Muscle layer of colon (tissue), 2 donors: ENCODE data around the gene MEGF8.
"Not testable (repeated sequence)": the region's sequence is repeated elsewhere in the genome, so short reads cannot be mapped to it uniquely, and the experiment has no call there.

ENCODE experiments used
- H3K27ac ChIP-seq: one replicate; pipeline ENCODE4 v1.7.0; 2013; ENCODE audit warnings: low read depth, mild to moderate bottlenecking, low read length, moderate library complexity
- H3K27me3 ChIP-seq, 2 donors: one replicate each; pipeline ENCODE4 v1.7.0; 2013; ENCODE audit warnings: low read length in 2 of 2, mild to moderate bottlenecking in 2 of 2; ENCODE audit not compliant: insufficient read depth in 2 of 2, control insufficient read depth in 1 of 2
- H3K36me3 ChIP-seq: one replicate; pipeline ENCODE4 v1.7.0; 2013; ENCODE audit warnings: mild to moderate bottlenecking, low read length; ENCODE audit not compliant: insufficient read depth
- H3K4me1 ChIP-seq: one replicate; pipeline ENCODE4 v1.7.0; 2013; ENCODE audit warnings: mild to moderate bottlenecking, low read length; ENCODE audit not compliant: insufficient read depth
- H3K4me3 ChIP-seq, 2 donors: one replicate each; pipeline ENCODE4 v1.7.0; 2013; ENCODE audit warnings: low read length in 2 of 2, low read depth in 1 of 2, mild to moderate bottlenecking in 1 of 2, moderate library complexity in 1 of 2
- H3K9ac ChIP-seq: one replicate; pipeline ENCODE4 v1.7.0; 2013; ENCODE audit warnings: low read length
- H3K9me3 ChIP-seq: one replicate; pipeline ENCODE4 v1.7.0; 2013; ENCODE audit warnings: mild to moderate bottlenecking, low read length
- donor health status: abdominal sarcoma.
- donor health status: Adenocarcinoma of cecum.

The MEGF8 gene

GRCh38 chr19:42335374-42335936 lies 10.0 kb downstream of the MEGF8 start:
- Histone ChIP-seq H3K9ac (no peak overlapping the region), H3K9me3 (no peaks in the 10 kb centered on the region), H3K4me3 (no peak overlapping the region), H3K27me3 (no peaks in the 10 kb centered on the region), H3K4me1 (no peaks in the 10 kb centered on the region), H3K36me3 (peaks cover 18% of the 10 kb centered on the region), H3K27ac (no peak overlapping the region)

GRCh38 chr19:42335971-42336370 lies 10.5 kb downstream of the MEGF8 start:
- H3K9me3 ChIP-seq = no peaks in the 10 kb centered on the region
- no peak overlapping the region for H3K4me3 ChIP-seq
- peaks cover 18% of the 10 kb centered on the region for H3K36me3 ChIP-seq
- H3K4me1 ChIP-seq = no peaks in the 10 kb centered on the region
- H3K9ac ChIP-seq = no peak overlapping the region
- no peaks in the 10 kb centered on the region for H3K27me3 ChIP-seq
- H3K27ac ChIP-seq = no peak overlapping the region

- H3K9ac ChIP-seq, H3K27me3 ChIP-seq, H3K9me3 ChIP-seq, H3K27ac ChIP-seq, H3K4me3 ChIP-seq, H3K4me1 ChIP-seq: not testable (repeated sequence)
- peaks cover 25% of the 10 kb centered on the region for H3K36me3 ChIP-seq
Observed at GRCh38 chr19:42339126-42339860, 13.9 kb downstream of the MEGF8 start.

- H3K27ac ChIP-seq, H3K4me1 ChIP-seq, H3K9me3 ChIP-seq, H3K27me3 ChIP-seq, H3K9ac ChIP-seq, H3K4me3 ChIP-seq: not testable (repeated sequence)
- peaks cover 20% of the 10 kb centered on the region for H3K36me3 ChIP-seq
Observed at GRCh38 chr19:42339922-42340321, 14.5 kb downstream of the MEGF8 start.

- H3K36me3 ChIP-seq = peaks cover 16% of the 10 kb centered on the region
- no peak overlapping the region for H3K9ac ChIP-seq
- no peak overlapping the region for H3K27ac ChIP-seq
- H3K4me1 ChIP-seq = no peaks in the 10 kb centered on the region
- H3K9me3 ChIP-seq = no peaks in the 10 kb centered on the region
- no peak overlapping the region for H3K4me3 ChIP-seq
- no peaks in the 10 kb centered on the region for H3K27me3 ChIP-seq
Observed at GRCh38 chr19:42343344-42344110, 18.1 kb downstream of the MEGF8 start.

- no peak overlapping the region for H3K27ac ChIP-seq
- no peak overlapping the region for H3K9ac ChIP-seq
- H3K4me3 ChIP-seq = no peak overlapping the region
- no peaks in the 10 kb centered on the region for H3K4me1 ChIP-seq
- H3K27me3 ChIP-seq = no peaks in the 10 kb centered on the region
- peaks cover 17% of the 10 kb centered on the region for H3K36me3 ChIP-seq
- no peaks in the 10 kb centered on the region for H3K9me3 ChIP-seq
Observed at GRCh38 chr19:42344336-42344893, 19.0 kb downstream of the MEGF8 start.

- no peak overlapping the region for H3K4me3 ChIP-seq
Observed at GRCh38 chr19:42345191-42345812, 19.9 kb downstream of the MEGF8 start.

GRCh38 chr19:42348211-42348610 lies 22.8 kb downstream of the MEGF8 start:
- Histone ChIP-seq H3K36me3 (peaks cover 34% of the 10 kb centered on the region), H3K4me1 (no peaks in the 10 kb centered on the region), H3K9ac (no peak overlapping the region), H3K27me3 (no peaks in the 10 kb centered on the region), H3K27ac (no peak overlapping the region), H3K9me3 (no peaks in the 10 kb centered on the region), H3K4me3 (no peak overlapping the region)

More at GRCh38 chr19:42345191-42345812, 19.9 kb downstream of the MEGF8 start:
- Histone ChIP-seq H3K27me3 (no peaks in the 10 kb centered on the region), H3K4me1 (no peaks in the 10 kb centered on the region), H3K9me3 (no peaks in the 10 kb centered on the region), H3K27ac (no peak overlapping the region), H3K9ac (no peak overlapping the region), H3K36me3 (peaks cover 24% of the 10 kb centered on the region)

- H3K4me1 ChIP-seq = no peaks in the 10 kb centered on the region
- no peaks in the 10 kb centered on the region for H3K9me3 ChIP-seq
- peaks cover 47% of the 10 kb centered on the region for H3K36me3 ChIP-seq
- H3K9ac ChIP-seq = no peak overlapping the region
- H3K4me3 ChIP-seq = no peak overlapping the region
- no peaks in the 10 kb centered on the region for H3K27me3 ChIP-seq
- H3K27ac ChIP-seq = no peak overlapping the region
Observed at GRCh38 chr19:42349378-42350107, 24.1 kb downstream of the MEGF8 start.

GRCh38 chr19:42350417-42350816 lies 25.0 kb downstream of the MEGF8 start:
- H3K36me3 ChIP-seq = peaks cover 49% of the 10 kb centered on the region
- H3K27ac ChIP-seq = no peak overlapping the region

More at GRCh38 chr19:42350417-42350816, 25.0 kb downstream of the MEGF8 start:
- Histone ChIP-seq H3K4me1 (no peaks in the 10 kb centered on the region), H3K9me3 (no peaks in the 10 kb centered on the region), H3K4me3 (no peak overlapping the region), H3K9ac (no peak overlapping the region), H3K27me3 (no peaks in the 10 kb centered on the region)
